Spleen (tissue), 11 donors: ENCODE measurements around the gene RANBP3. TPM values are rescaled to one million over a fixed set of nuclear protein-coding genes. Genes with fewer than 3 reads are reported as not detected.

ENCODE experiments used
- DNase-seq: peaks from one replicate; pipeline ENCODE4 v3.0.0-alpha.2; 2020
- H3K27ac ChIP-seq, 8 donors: fragments of 200-600 bp; sonication (generic) in 7 of 8; 1 replicate in 4 of 8; 2 replicates in 4 of 8; pipeline versions ENCODE4 v1.5.0 to v1.8.0; 2016 to 2021; ENCODE audit warnings: inconsistent platforms in 4 of 8, mild to moderate bottlenecking in 4 of 8, moderate library complexity in 1 of 8
- H3K27me3 ChIP-seq, 7 donors: fragments of 200-600 bp; sonication (generic) in 6 of 7; replicated peaks in 1 of 7; 1 replicate in 4 of 7; 2 replicates in 3 of 7; pipeline versions ENCODE4 v1.5.0 to v1.8.0; 2016 to 2021; ENCODE audit warnings: inconsistent platforms in 3 of 7, mild to moderate bottlenecking in 1 of 7
- H3K36me3 ChIP-seq, 6 donors: fragments of 200-600 bp; sonication (generic) in 5 of 6; 1 replicate in 4 of 6; 2 replicates in 2 of 6; pipeline versions ENCODE4 v1.5.0 to v1.8.0; 2016 to 2021; ENCODE audit warnings: inconsistent platforms in 2 of 6
- H3K4me1 ChIP-seq, 6 donors: fragments of 200-600 bp; sonication (generic) in 5 of 6; 1 replicate in 3 of 6; 2 replicates in 3 of 6; pipeline versions ENCODE4 v1.5.0 to v1.8.0; 2016 to 2021; ENCODE audit warnings: inconsistent platforms in 3 of 6
- H3K4me3 ChIP-seq, 8 donors: fragments of 200-600 bp; sonication (generic) in 7 of 8; 1 replicate in 4 of 8; 2 replicates in 4 of 8; pipeline versions ENCODE4 v1.5.0 to v1.8.0; 2016 to 2021; ENCODE audit warnings: inconsistent platforms in 4 of 8, mild to moderate bottlenecking in 4 of 8, moderate library complexity in 2 of 8
- H3K9me3 ChIP-seq, 8 donors: fragments of 200-600 bp; sonication (generic) in 7 of 8; 1 replicate in 4 of 8; 2 replicates in 4 of 8; pipeline versions ENCODE4 v1.5.0 to v1.8.0; 2016 to 2021; ENCODE audit warnings: inconsistent platforms in 4 of 8
- POLR2A ChIP-seq, 3 donors: fragments of 450-650 bp; IDR thresholded peaks; one replicate each; pipeline ENCODE4 v1.5.1; 2017; ENCODE audit warnings: antibody characterized with exemption in 3 of 3, mild to moderate bottlenecking in 1 of 3
- POLR2AphosphoS5 ChIP-seq, 3 donors: sonication (generic); formaldehyde crosslinking; IDR thresholded peaks; one replicate each; pipeline ENCODE4 v1.5.1; 2017; ENCODE audit warnings: antibody characterized with exemption in 3 of 3
- WGBS, 5 donors: extraction: QIAGEN DNeasy Blood & Tissue Kit in 3 of 5; methylation state at CpG; one replicate each; pipeline versions ENCODE4 v1.1.5 to v1.1.7; 2013 to 2018; 5-methylcytosine and 5-hydroxymethylcytosine counted together
- intact Hi-C: fragments of 100-400 bp; cut with DNase I; formaldehyde crosslinking; loops from one replicate; pipeline ENCODE4 v1.15.0; 2023; ENCODE audit warnings: low total_unique reads
- polyA plus RNA-seq, 3 donors: library from polyadenylated mRNA; stranded (reverse); fragments of 200-250 nt; gene quantifications; one replicate each; pipeline ENCODE4 v1.2.1, GENCODE V29; 2013
- total RNA-seq, 7 donors: library from RNA; depleted of rRNA in 3 of 7; stranded (reverse); fragments of >200 nt in 3 of 7; fragmentation: NEBNext Ultra II Directional in 4 of 7; extraction: Animal tissue kit (Norgen Biotek cat#: 25700) in 4 of 7; gene quantifications; one replicate each; pipeline versions ENCODE4 v1.1.0 to v1.2.1, GENCODE V29; 2016 to 2021
- TF ChIP-seq, protein P1 (sequence below), 11 experiments: fragments of 200-600 bp in 7 of 11; fragments of 450-650 bp in 4 of 11; sonication (generic) in 4 of 11; IDR thresholded peaks in 8 of 11; conservative IDR thresholded peaks in 3 of 11; 1 replicate in 7 of 11; 2 replicates in 4 of 11; pipeline versions ENCODE4 v1.4.0 to v1.8.0; 2016 to 2021; ENCODE audit warnings: antibody characterized with exemption in 11 of 11, inconsistent platforms in 4 of 11, mild to moderate bottlenecking in 1 of 11
- donor health status: healthy with polysubstance abuse.
- donor health status: DM: no; HTN: no; CAD: no; lungs with moderate emphysema.
- donor health status: DM: no; HTN: no; CAD: no.
- donor health status: Bipolar disorder and iron deficiency.
- donor health status: healthy.
- donor health status: DM: no; HTN: no; CAD: no.
- donor health status: DM: yes; HTN: yes; CAD: no.

RANBP3 gene
- total and polyA plus RNA-seq, 10 donors, result 27.5 to 92.9 (median 69.8) TPM

DNA sequence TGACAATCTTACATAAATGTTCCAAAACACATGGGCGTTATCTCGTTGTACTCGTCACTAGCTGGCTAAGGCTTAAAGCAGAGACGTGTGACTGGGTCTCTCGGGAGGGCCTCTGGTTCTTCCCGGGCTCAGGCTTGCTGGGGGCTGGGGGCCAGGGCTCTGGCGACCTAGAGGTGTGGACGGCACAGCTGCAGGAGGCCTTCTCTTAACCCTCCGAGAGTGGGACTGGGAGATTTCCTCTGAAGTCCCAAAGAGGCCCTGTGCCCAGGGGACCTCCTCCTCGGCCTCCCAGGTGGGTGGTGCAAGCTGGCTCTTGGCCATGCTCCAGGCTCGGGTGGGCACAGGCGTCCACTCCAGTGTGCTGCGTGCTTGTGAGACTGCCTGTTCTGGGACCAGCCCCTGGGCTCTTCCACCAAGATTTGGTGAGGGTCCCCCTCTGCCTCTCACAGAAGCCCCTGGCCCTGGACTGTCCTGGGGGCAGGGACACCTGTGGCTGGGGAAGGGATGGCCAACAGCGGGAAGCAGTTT, 61.7 kb downstream of the RANBP3 start:
- peaks cover 0 to 3% (median under 1%) of the 10 kb centered on the region in 6 donors for H3K4me1 ChIP-seq
- no peaks in the 10 kb centered on the region for H3K9me3 ChIP-seq
- no peak overlapping the region for H3K27ac ChIP-seq
- 75 to 90% (median 84%) methylated on average over 10 to 14 of the region's 14 CpGs for WGBS, 5 donors
- no peak overlapping the region for H3K4me3 ChIP-seq
- TF ChIP-seq POLR2AphosphoS5 (IDR thresholded peaks at IDR 0.05), result peak in 2 of 3 donors; percentile 21 to 31
- TF ChIP-seq, protein P1, sequence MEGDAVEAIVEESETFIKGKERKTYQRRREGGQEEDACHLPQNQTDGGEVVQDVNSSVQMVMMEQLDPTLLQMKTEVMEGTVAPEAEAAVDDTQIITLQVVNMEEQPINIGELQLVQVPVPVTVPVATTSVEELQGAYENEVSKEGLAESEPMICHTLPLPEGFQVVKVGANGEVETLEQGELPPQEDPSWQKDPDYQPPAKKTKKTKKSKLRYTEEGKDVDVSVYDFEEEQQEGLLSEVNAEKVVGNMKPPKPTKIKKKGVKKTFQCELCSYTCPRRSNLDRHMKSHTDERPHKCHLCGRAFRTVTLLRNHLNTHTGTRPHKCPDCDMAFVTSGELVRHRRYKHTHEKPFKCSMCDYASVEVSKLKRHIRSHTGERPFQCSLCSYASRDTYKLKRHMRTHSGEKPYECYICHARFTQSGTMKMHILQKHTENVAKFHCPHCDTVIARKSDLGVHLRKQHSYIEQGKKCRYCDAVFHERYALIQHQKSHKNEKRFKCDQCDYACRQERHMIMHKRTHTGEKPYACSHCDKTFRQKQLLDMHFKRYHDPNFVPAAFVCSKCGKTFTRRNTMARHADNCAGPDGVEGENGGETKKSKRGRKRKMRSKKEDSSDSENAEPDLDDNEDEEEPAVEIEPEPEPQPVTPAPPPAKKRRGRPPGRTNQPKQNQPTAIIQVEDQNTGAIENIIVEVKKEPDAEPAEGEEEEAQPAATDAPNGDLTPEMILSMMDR (IDR thresholded peaks at IDR 0.05 in 8 of 11, conservative IDR thresholded peaks at IDR 0.05 in 3 of 11), result no peak
- no peak for TF ChIP-seq POLR2A (IDR thresholded peaks at IDR 0.05)
- no peak for DNase-seq
- H3K27me3 ChIP-seq, result no peaks in the 10 kb centered on the region
- intact Hi-C loops, result no loop called here
- H3K36me3 ChIP-seq, result peaks cover 12 to 94% (median 67%) of the 10 kb centered on the region in 6 donors

DNA sequence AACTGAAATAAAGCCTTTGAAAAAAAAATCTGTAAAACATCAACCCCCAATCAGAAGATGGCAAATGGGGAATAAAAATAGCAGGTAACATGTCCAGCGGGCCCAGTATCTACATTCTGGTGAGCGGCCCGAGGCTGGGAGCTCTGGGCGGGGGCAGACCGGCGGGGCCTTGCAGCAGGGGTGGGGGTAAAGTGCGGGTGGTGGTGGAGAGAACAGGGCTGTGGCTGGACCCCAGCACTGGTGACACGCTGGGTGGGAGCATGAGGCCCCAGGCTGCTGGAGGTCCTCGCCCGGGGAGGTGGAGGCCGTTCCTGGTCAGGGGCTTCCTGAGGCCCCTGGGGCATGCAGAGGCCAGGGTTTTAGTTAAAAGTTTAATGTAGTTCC, 62.2 kb downstream of the RANBP3 start:
- intact Hi-C loops, result no loop called here
- H3K27me3 ChIP-seq, result no peaks in the 10 kb centered on the region
- H3K4me3 ChIP-seq, result no peak overlapping the region
- no peaks in the 10 kb centered on the region for H3K9me3 ChIP-seq
- H3K36me3 ChIP-seq, result peaks cover 12 to 94% (median 64%) of the 10 kb centered on the region in 6 donors
- no peak overlapping the region for H3K27ac ChIP-seq
- no peak for DNase-seq
- H3K4me1 ChIP-seq, result no peaks in the 10 kb centered on the region
- WGBS, 5 donors, result 91 to 95% (median 92%) methylated on average over 11 of the region's 11 CpGs
- TF ChIP-seq POLR2AphosphoS5 (IDR thresholded peaks at IDR 0.05), result no peak
- TF ChIP-seq POLR2A (IDR thresholded peaks at IDR 0.05), result no peak
- TF ChIP-seq, protein P1 (IDR thresholded peaks at IDR 0.05 in 8 of 11, conservative IDR thresholded peaks at IDR 0.05 in 3 of 11), result no peak

GRCh38 chr19:5914946-5915781, 62.8 kb downstream of the RANBP3 start:
- no peaks in the 10 kb centered on the region for H3K4me1 ChIP-seq
- TF ChIP-seq, protein P1 (IDR thresholded peaks at IDR 0.05 in 8 of 11, conservative IDR thresholded peaks at IDR 0.05 in 3 of 11), result no peak
- no peak for TF ChIP-seq POLR2A (IDR thresholded peaks at IDR 0.05)
- TF ChIP-seq POLR2AphosphoS5 (IDR thresholded peaks at IDR 0.05), result peak; percentile 4 to 61 (median 36)
- H3K36me3 ChIP-seq, result peaks cover 12 to 94% (median 59%) of the 10 kb centered on the region in 6 donors
- H3K27me3 ChIP-seq, result no peaks in the 10 kb centered on the region
- no peaks in the 10 kb centered on the region for H3K9me3 ChIP-seq
- intact Hi-C loops, result no loop called here
- no peak overlapping the region for H3K27ac ChIP-seq
- no peak for DNase-seq
- WGBS, 5 donors, result 93 to 95% (median 93%) methylated on average over 37 to 42 of the region's 42 CpGs
- H3K4me3 ChIP-seq, result no peak overlapping the region

- intact Hi-C loops, result no loop called here
- TF ChIP-seq POLR2AphosphoS5 (IDR thresholded peaks at IDR 0.05), result peak in 2 of 3 donors; percentile 24 to 45
- TF ChIP-seq POLR2A (IDR thresholded peaks at IDR 0.05), result no peak
- TF ChIP-seq, protein P1 (IDR thresholded peaks at IDR 0.05 in 8 of 11, conservative IDR thresholded peaks at IDR 0.05 in 3 of 11), result no peak
- H3K27me3 ChIP-seq, result no peaks in the 10 kb centered on the region
- H3K4me1 ChIP-seq, result no peaks in the 10 kb centered on the region
- DNase-seq, result no peak
- 85 to 94% (median 87%) methylated on average over 16 to 22 of the region's 22 CpGs for WGBS, 5 donors
- H3K36me3 ChIP-seq, result peaks cover 12 to 94% (median 59%) of the 10 kb centered on the region in 6 donors
- no peaks in the 10 kb centered on the region for H3K9me3 ChIP-seq
- H3K4me3 ChIP-seq, result no peak overlapping the region
- H3K27ac ChIP-seq, result peak overlapping the region in 1 of 8 donors; percentile 17
These were observed 63.6 kb downstream of the RANBP3 start for GRCh38 chr19:5914358-5914774.
